NCI-H1436 (cell line): ENCODE data around the gene PARS2.
A peak's percentile ranks its signal among the peaks of the same experiment; 100 is the strongest.

Source experiments
- DNase-seq: peaks from one replicate; lab custom pipeline; 2025; lab: John Stamatoyannopoulos, UW

Gene PARS2

GRCh38 chr1:54736685-54737084 is 27.6 kb downstream of the PARS2 start:
- no peak for DNase-seq

DNA sequence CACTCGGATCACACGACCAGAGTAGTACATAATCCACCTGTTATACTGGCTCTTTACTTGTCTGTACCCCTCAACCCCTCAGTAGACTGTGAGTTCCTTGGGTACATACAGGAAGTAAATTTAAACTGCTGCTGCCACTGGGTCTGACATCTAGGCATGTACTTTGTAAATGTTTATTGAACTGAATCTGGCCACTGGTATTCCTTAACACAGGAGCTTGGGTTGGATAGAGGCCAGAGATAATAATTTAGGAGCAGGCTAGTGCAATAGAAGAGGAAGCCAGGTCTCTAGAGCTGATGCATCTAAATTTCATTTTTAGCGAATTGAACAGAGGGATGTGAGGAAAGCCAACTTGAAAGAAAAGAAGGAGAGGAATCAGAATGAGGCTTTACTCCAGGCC is 36.3 kb downstream of the PARS2 start:
- DNase-seq: no peak

DNA sequence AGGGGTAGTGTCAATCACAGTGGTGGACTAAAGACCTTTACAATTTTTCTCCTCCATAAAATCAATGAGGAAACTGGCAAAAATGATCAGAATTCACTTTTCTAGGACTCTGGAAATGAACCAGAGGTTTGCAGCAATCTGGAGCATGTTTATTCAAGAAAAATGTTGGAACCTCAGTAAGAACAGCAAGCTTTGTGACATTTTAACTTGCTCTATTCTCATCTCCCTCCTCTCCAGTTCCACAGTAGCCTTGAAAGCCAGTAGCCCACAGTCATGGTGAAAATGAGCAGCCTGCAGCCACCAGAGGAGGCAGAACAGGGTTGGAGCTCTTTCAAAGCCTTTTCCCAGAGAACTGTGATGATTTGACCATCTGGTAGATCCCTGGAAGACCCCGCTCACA is 39.6 kb downstream of the PARS2 start:
- DNase-seq: no peak

GRCh38 chr1:54723985-54724384 is 40.3 kb downstream of the PARS2 start:
- no peak for DNase-seq

DNA sequence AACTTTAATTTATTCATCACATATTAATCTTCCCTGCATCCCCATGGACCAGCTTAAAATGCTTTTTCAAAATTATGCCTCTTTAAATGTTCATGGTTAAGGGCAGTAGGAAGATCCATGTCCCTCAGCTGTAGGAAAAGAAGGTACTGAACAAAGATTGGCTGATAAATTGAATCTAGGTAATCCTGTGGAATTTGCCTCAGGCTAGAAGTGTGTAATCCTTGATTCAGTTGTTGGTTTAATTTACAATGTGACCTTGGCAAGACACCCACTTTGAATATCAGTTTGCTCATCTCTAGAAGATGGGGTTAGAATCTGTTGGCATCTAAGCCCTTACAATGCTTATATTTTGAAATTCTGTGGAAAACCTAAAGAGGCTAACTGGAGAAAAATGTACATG is 42.6 kb downstream of the PARS2 start:
- no peak for DNase-seq

DNA sequence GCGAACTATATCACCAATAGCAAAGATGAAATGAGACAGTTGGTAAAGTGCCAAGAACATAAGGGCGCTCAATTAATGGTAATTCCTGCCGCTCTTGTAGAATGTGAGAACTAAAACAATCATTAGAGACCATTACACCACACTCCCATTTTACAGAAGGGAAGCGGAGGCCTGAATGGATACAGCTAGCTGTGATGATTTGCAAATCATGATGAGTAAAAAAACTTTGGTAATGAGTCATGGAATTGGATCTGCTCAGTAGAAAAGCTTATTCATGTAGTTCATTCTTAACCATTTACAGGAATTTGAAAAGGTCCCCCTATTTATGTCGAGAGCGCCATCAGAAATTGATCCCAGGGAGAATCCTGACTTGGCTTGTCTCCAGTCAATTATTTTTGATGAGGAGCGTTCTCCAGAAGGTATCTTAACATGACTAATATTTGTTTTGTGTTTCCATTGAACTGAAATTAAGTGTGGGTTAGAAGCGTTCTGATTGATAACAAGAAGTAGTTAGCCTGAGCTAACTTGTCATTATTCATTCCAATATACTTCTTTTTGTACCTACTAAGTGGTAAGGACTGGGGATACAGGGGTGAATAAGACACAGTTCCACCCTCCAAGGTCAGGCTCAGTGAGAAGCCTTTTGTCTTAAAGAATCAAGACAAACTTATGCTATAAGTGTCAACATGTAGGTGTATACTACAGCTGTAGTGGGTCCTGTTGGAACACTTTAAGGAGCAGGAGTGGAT is 47.9 kb downstream of the PARS2 start:
- DNase-seq: no peak

DNA sequence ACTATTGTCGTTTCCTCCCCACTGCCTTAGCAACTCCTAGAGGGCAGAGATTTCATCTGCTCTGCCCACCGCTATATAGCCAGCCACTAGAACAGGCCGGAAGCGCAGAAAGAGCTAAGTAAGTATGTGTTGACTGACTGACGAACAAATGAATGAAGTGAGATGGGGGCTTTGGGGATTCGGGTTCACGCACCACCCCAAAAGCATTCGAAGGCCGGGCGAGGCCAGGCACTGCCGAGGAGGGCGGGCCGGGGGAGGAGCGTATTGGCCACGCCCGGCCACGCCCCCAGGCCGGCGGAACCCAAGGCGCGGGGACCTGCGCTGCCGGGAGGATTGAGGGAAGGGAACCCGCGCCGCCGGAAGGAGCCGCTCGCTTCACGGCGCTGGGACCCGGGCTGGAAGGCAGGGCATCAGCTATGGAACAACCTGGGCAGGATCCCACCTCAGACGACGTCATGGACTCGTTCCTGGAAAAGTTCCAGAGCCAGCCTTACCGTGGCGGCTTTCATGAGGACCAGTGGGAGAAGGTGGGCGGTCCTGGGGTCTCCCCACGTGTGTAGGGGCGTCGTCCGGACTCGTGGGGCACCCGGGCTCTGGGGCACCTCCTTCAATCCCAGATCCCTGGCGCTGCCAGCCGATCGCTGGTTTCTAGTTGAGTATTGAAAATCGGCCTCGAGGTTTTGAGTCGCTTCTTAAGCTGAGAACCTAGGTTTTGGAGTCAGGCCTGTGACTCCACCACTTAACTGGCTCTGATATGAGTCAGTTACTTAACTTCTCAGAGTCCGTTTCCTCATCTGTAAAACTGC is 48.6 kb downstream of the PARS2 start, which contains the start of gene TTC4:
Gene TTC4 (plus strand): TSS at position 369 of the 806 bp plus-strand sequence. CDS start 48 bp downstream, at position 417.
- DNase-seq: peak; percentile 87

DNA sequence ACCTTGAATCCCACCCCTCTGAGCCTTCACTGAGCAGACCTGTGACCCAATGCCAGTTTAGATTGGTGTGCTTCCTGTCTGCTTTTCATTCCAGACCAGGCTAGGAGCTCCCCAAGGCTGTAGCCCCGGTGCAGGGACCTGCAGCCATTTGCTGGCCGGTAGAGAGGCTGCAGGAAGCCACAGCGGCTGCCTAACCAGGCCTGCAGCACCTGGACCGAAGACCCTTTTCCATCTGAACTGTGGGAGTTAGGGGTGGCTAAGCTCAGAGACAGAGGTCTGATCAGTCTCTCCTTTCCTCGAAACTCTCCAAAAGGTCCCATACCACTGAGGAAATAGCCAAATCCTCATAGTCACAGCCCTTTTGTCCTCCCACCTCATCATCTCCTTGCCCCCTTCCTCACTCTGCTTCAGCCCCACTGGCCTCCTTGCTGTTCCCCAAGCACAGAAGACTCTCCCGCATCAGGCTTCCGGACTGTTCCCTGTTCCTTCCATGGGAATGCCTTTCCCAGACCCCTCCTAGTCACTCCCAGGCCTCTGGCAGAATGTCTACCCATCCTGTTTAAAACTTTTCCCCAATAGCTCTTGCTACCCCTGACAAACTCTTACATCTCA is 49.3 kb downstream of the PARS2 start:
- no peak for DNase-seq

DNA sequence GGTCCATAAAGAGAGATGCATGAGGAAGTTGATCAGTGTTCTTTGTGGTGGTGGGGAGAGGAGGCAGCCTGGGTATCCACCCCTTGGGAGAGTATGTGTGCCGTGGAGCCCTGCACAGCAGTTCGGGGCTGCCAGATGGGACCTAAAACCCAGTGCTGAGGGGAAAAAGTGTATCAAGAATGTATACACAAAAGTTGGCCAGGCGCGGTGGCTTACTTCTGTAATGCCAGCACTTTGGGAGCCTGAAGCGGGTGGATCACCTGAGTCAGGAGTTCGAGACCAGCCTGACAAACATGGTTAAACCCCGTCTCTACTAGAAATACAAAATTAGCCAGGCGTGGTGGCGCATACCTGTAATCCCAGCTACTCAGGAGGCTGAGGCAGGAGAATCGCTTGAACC is 52.8 kb downstream of the PARS2 start:
- DNase-seq: no peak

DNA sequence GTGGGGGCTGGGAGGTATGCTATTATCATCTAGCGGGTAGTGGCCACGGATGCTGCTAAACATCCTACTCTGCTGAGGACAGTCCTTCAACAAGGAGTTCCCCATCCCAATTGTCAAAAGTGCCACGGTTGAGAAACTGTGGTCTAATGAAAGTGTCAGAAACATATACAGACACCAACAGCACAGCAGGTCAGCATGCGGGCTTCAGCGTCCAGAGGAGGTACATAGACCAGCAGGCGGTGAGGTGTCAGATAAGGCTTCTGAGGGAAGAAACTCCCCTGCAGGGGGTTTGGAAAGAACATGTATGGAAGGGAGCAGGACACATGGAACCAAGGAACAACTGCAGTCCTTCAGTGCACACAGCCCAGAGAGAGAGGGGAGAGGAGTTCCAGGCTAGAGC is 53.5 kb downstream of the PARS2 start:
- no peak for DNase-seq

DNA sequence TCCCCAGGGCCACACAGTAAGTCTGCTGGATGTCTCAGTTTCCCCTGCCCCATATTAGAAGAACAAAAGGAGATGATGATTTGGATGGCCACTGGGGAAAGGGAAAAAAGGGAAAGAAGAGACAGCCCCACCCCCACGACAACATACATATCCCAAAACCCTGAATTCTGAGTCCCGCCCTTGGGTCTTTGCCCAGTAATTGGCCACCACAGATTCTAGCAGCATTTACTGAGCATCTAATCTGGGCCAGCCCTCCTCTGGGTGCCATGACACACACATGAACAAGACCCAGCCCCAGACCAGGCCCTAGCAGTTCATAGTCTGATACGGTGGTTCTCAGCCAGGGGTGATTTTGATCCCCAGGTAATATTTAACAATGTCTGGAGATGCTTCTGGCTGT is 53.9 kb downstream of the PARS2 start:
- no peak for DNase-seq

DNA sequence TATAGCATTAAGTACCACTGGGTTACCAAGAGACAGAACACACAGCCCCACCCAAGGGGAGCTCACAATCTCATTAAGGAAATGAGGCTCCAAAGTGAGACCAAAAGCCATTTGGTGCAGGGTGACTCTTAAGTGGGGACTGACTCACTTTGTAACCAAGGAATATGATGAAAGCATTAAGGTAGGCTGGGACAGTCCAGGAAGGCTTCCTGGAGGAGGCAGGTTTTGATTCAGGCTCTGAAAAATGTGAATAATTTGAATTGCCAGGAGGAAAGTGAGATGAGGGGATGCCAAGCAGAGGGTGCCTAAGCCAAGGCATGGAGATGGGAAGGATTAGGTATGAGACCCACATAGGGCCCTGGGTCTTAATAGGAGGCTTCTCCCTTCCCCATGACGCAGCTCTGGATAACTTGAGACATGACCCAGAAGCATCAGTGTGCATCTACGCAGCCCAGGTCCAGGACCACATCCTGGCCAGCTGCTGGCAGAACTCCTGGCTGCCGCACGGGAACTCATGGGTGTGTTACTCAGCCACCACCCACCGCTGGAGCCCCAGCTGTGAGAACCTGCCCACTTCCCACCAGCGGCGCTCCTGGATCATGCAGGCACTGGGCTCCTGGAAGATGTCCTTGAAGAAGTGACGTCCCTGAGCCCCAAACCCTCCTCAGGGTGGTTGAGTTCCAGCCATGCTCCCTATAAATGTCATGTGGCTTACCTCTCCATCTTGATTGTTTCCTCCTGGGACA is 54.6 kb downstream of the PARS2 start:
- DNase-seq: no peak

DNA sequence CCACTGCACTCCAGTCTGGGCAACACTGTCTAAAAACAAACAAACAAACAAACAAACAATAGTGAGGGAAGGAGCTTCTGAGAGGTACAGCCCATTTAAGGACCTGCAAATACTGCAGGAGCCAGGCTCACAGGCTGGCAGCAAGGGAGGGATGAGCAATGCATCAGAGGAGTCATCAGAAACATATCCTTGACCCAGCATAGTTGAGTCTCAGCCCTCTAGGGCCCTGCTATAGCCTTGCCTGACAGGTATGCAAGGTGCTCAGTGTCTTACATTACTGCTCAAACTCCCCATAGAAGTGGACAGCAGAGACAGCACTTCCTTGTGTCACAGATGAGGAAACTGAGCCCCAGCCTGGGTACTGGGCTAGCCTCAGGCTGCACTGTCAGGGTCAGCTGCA is 55.9 kb downstream of the PARS2 start:
- DNase-seq: no peak
